T-helper 17 cell (primary cell): ENCODE data around the gene KIAA1143. TPM values are rescaled to one million over a fixed set of nuclear protein-coding genes. Genes with fewer than 3 reads are reported as not detected.

Experiments
- ATAC-seq: fragments of 150-1000 bp; cut with Tn5 transposase; 2 replicates; pipeline ENCODE4 v1.10.0; 2021; ENCODE audit warnings: mild to moderate bottlenecking, moderate library complexity
- DNase-seq, 3 donors: peaks; one replicate each; pipeline versions ENCODE4 v3.0.0 to v3.0.0-alpha.2; 2020 to 2021
- H3K9me3 ChIP-seq: one replicate; pipeline ENCODE4 v1.7.0; 2013; ENCODE audit warnings: low read length, mild to moderate bottlenecking; ENCODE audit not compliant: control insufficient read depth, poor library complexity, severe bottlenecking
- H3K27ac Mint-ChIP-seq: one replicate; pipeline ENCODE4 v1.8.0; 2022; ENCODE audit warnings: mild to moderate bottlenecking, moderate library complexity, mixed read lengths
- H3K27me3 Mint-ChIP-seq: one replicate; pipeline ENCODE4 v1.8.0; 2022; ENCODE audit warnings: mixed read lengths
- H3K36me3 Mint-ChIP-seq: one replicate; pipeline ENCODE4 v1.8.0; 2022; ENCODE audit warnings: low read depth, mixed read lengths
- H3K4me1 Mint-ChIP-seq: one replicate; pipeline ENCODE4 v1.8.0; 2022; ENCODE audit warnings: mild to moderate bottlenecking, mixed read lengths
- H3K4me3 Mint-ChIP-seq: one replicate; pipeline ENCODE4 v1.8.0; 2022; ENCODE audit warnings: mild to moderate bottlenecking, moderate library complexity, mixed read lengths
- total RNA-seq, 4 donors: library from RNA in 2 of 4; stranded (reverse) in 2 of 4; gene quantifications; one replicate each; pipeline ENCODE4 v1.2.3 and lab custom pipeline; 2022 to 2026

Gene KIAA1143
- total RNA-seq, 2 donors from 2014 or later, result 23.1 to 28.7 TPM

DNA sequence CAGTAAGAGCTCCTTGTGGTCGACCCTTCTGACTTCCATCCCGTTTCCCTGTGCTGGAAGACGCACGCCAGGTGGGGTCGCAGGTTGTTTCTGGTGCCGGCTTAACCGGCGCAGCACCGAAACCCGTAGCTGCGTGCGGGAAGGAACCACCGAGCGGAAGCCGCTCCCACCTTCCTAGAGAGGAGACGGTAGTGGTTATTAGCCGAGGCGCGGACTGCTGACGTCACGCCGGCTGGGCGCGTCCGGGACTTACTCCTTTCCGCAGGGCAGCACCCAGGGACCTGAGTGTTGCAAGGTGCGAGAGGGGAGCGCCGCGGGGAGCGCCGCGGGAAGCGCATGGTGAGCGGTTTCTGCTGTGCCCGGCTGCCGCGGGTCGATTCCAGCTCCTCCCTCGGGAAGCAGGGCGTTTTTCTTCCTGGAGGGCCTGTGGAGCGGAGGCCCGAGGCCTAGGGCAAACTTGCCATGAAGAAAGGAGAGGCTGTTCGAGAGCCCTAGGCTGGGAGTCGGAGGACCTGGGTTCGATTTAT lies 32.0 kb downstream of the KIAA1143 start, which contains the start of gene ZNF501:
TSS of gene ZNF501 (plus strand) at position 252 of the 527 bp plus-strand sequence. CDS start 4,787 bp downstream, outside the sequence.
- H3K27ac Mint-ChIP-seq, result peak within 1 kb of the TSS; percentile 76
- H3K9me3 ChIP-seq, result peaks cover 29% of the 10 kb centered on the region
- no peaks in the 10 kb centered on the region for H3K27me3 Mint-ChIP-seq
- peaks cover 4% of the 10 kb centered on the region for H3K4me1 Mint-ChIP-seq
- H3K4me3 Mint-ChIP-seq, result peak within 1 kb of the TSS; percentile 90
- DNase-seq (peak; percentile 51 to 72 (median 57)), ATAC-seq (peak; percentile 98)
- H3K36me3 Mint-ChIP-seq, result peaks cover 5% of the 10 kb centered on the region

DNA sequence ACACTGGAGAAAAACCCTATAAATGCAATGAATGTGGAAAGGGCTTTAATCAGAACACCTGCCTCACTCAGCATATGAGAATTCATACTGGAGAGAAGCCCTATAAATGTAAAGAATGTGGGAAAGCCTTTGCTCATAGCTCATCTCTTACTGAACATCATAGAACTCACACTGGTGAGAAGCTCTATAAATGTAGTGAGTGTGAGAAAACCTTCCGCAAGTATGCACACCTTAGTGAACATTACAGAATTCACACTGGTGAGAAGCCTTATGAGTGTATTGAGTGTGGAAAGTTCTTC lies 39.4 kb downstream of the KIAA1143 start:
- Mint-ChIP-seq H3K4me3 (no peak overlapping the region), H3K27me3 (no peaks in the 10 kb centered on the region), H3K4me1 (no peaks in the 10 kb centered on the region), H3K36me3 (peaks cover 3% of the 10 kb centered on the region), H3K27ac (no peak overlapping the region)
- ATAC-seq (no peak), DNase-seq (no peak)
- peaks cover 51% of the 10 kb centered on the region for H3K9me3 ChIP-seq

DNA sequence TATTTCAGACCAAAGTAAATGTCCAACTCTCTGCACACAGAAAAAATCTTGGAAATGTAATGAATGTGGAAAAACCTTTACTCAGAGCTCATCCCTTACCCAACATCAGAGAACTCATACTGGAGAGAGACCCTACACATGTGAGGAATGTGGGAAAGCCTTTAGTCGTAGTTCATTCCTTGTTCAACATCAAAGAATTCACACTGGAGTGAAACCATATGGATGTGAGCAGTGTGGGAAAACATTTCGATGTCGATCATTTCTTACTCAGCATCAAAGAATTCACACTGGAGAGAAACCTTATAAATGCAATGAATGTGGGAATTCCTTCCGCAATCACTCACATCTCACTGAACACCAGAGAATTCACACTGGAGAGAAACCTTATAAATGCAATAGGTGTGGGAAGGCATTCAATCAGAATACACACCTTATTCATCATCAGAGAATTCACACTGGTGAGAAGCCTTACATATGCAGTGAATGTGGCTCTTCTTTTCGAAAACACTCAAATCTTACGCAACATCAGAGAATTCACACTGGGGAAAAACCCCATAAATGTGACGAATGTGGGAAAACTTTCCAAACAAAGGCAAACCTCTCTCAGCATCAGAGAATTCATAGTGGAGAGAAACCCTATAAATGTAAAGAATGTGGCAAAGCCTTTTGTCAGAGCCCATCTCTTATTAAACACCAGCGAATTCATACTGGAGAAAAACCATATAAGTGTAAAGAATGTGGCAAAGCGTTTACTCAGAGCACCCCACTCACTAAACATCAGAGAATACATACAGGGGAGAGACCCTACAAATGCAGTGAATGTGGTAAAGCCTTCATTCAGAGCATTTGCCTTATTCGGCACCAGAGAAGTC lies 40.0 kb downstream of the KIAA1143 start:
- peaks cover 3% of the 10 kb centered on the region for H3K36me3 Mint-ChIP-seq
- no peaks in the 10 kb centered on the region for H3K27me3 Mint-ChIP-seq
- H3K4me1 Mint-ChIP-seq, result no peaks in the 10 kb centered on the region
- no peak overlapping the region for H3K4me3 Mint-ChIP-seq
- peaks cover 51% of the 10 kb centered on the region for H3K9me3 ChIP-seq
- no peak overlapping the region for H3K27ac Mint-ChIP-seq
- DNase-seq, result no peak
- no peak for ATAC-seq

DNA sequence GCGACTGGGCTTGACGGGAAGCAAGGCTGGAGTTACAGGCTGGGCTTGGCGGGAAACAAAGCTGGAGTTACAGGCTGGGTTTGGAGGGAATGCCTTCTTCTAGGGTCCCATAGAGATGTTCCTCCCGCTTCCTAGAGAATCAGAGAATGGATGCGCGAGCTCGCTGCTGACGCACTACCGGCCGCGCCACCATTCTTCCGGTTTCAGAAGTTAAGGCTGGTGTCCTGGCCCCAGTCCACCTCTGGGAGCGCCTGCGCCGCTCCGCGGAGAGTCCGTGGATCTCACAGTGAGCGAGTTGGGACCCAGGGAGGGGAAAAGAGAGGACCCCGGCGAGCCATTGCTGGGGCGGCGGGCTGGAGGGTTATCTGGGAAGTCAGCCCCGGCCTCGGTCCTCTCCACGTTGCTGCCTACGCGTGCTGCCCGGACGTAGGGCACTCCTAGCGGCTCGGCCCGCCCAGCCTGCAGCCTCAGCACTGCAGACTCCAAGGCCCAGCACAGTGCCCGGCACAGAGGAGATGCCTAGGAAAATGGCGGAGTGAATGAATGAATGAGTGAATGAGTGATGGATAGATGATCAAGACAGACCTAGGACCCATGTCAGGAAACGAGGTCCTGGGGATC lies 48.9 kb downstream of the KIAA1143 start, which contains the start of gene ZNF502:
TSS of gene ZNF502 (plus strand) at position 206 of the 621 bp plus-strand sequence. CDS start 7,602 bp downstream, outside the sequence.
- no peaks in the 10 kb centered on the region for H3K4me1 Mint-ChIP-seq
- DNase-seq (peak; percentile 10 to 22 (median 10)), ATAC-seq (peak; percentile 82)
- H3K4me3 Mint-ChIP-seq, result peak within 1 kb of the TSS; percentile 86
- H3K27me3 Mint-ChIP-seq, result no peaks in the 10 kb centered on the region
- H3K36me3 Mint-ChIP-seq, result no peaks in the 10 kb centered on the region
- H3K9me3 ChIP-seq, result no peaks in the 10 kb centered on the region
- H3K27ac Mint-ChIP-seq, result peak within 1 kb of the TSS; percentile 85

Other genes starting within 250 kb of the KIAA1143 start
- gene ZKSCAN7, start 206.4 kb downstream of the KIAA1143 start, total RNA-seq, result 1 to 10 TPM in 1 of 2 donors, under 1 TPM in 1; 0.81 to 1.7 TPM
- gene ZNF660, start 176.7 kb downstream of the KIAA1143 start, total RNA-seq, result under 1 TPM in 1 of 2 donors, not detected in 1; 0.20 TPM
- gene ZNF197, start 136.6 kb downstream of the KIAA1143 start, total RNA-seq, result 1 to 10 TPM; 5.0 to 6.3 TPM
- gene ZNF35, start 112.9 kb downstream of the KIAA1143 start, total RNA-seq, result 1 to 10 TPM in 1 of 2 donors, under 1 TPM in 1; 0.62 to 1.6 TPM
- 1 to 10 TPM in 1 of 2 donors, under 1 TPM in 1; 0.91 to 2.2 TPM for gene ZNF502, start 49.0 kb downstream of the KIAA1143 start, total RNA-seq
- 1 to 10 TPM; 1.3 to 2.4 TPM for gene ZNF501, start 32.0 kb downstream of the KIAA1143 start, total RNA-seq
- under 1 TPM; 0.12 to 0.16 TPM for gene KIF15, start 175 bp upstream of the KIAA1143 start, total RNA-seq
- 10 to 100 TPM; 10.5 to 13.9 TPM for gene TMEM42, start 100.3 kb upstream of the KIAA1143 start, total RNA-seq
- not detected for gene TGM4, start 113.0 kb upstream of the KIAA1143 start, total RNA-seq
- 10 to 100 TPM; 43.5 to 51.4 TPM for gene ZDHHC3, start 214.6 kb upstream of the KIAA1143 start, total RNA-seq
- 10 to 100 TPM; 36.5 to 36.9 TPM for gene EXOSC7, start 214.6 kb upstream of the KIAA1143 start, total RNA-seq